Renal pelvis (tissue), 12 donors: Measurements from ENCODE around the gene MITF. TPM values are rescaled to one million over a fixed set of nuclear protein-coding genes. Genes with fewer than 3 reads are reported as not detected.
A peak's percentile ranks its signal among the peaks of the same experiment; 100 is the strongest.

Source experiments
- DNase-seq: peaks from one replicate; pipeline ENCODE4 v3.0.0-alpha.2; 2013
- long read RNA-seq, 16 experiments: transcript quantifications; one replicate each; lab custom pipeline, GENCODE V29; 2026
- polyA plus RNA-seq, 3 donors: library from polyadenylated mRNA; unstranded; fragments of 120-200 nt; gene quantifications; one replicate each; pipeline ENCODE4 v1.2.1, GENCODE V29; 2013; ENCODE audit not compliant: insufficient read length in 3 of 3

MITF gene, protein sequence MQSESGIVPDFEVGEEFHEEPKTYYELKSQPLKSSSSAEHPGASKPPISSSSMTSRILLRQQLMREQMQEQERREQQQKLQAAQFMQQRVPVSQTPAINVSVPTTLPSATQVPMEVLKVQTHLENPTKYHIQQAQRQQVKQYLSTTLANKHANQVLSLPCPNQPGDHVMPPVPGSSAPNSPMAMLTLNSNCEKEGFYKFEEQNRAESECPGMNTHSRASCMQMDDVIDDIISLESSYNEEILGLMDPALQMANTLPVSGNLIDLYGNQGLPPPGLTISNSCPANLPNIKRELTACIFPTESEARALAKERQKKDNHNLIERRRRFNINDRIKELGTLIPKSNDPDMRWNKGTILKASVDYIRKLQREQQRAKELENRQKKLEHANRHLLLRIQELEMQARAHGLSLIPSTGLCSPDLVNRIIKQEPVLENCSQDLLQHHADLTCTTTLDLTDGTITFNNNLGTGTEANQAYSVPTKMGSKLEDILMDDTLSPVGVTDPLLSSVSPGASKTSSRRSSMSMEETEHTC
- 10 to 100 TPM; 35.5 to 51.3 (median 40.4) TPM for polyA plus RNA-seq
- long read RNA-seq, donor 1, full-length matches to known transcripts: 4 of 4 reads
- long read RNA-seq, donor 1, partial matches to known transcripts: 0 of 4 reads
- long read RNA-seq, donor 1, other reads (novel, unspliced or antisense): 0 of 4 reads
- long read RNA-seq, donor 2, full-length matches to known transcripts: 6 of 6 reads
- long read RNA-seq, donor 2, partial matches to known transcripts: 0 of 6 reads
- long read RNA-seq, donor 2, other reads (novel, unspliced or antisense): 0 of 6 reads
- long read RNA-seq, donor 3, full-length matches to known transcripts: 4 of 4 reads
- long read RNA-seq, donor 3, partial matches to known transcripts: 0 of 4 reads
- long read RNA-seq, donor 3, other reads (novel, unspliced or antisense): 0 of 4 reads
- long read RNA-seq, donor 4, full-length matches to known transcripts: 1 of 21 reads
- long read RNA-seq, donor 4, partial matches to known transcripts: 20 of 21 reads
- long read RNA-seq, donor 4, other reads (novel, unspliced or antisense): 0 of 21 reads
- long read RNA-seq, donor 5, full-length matches to known transcripts: 3 of 3 reads
- long read RNA-seq, donor 5, partial matches to known transcripts: 0 of 3 reads
- long read RNA-seq, donor 5, other reads (novel, unspliced or antisense): 0 of 3 reads
- long read RNA-seq, donor 6, full-length matches to known transcripts: 6 of 6 reads
- long read RNA-seq, donor 6, partial matches to known transcripts: 0 of 6 reads
- long read RNA-seq, donor 6, other reads (novel, unspliced or antisense): 0 of 6 reads
- long read RNA-seq, donor 7, full-length matches to known transcripts: 9 of 9 reads
- long read RNA-seq, donor 7, partial matches to known transcripts: 0 of 9 reads
- long read RNA-seq, donor 7, other reads (novel, unspliced or antisense): 0 of 9 reads
- long read RNA-seq, donor 8, full-length matches to known transcripts: 1 of 1 reads
- long read RNA-seq, donor 8, partial matches to known transcripts: 0 of 1 reads
- long read RNA-seq, donor 8, other reads (novel, unspliced or antisense): 0 of 1 reads
- long read RNA-seq, donor 9, full-length matches to known transcripts: 4 of 4 reads
- long read RNA-seq, donor 9, partial matches to known transcripts: 0 of 4 reads
- long read RNA-seq, donor 9, other reads (novel, unspliced or antisense): 0 of 4 reads
- long read RNA-seq, donor 10, full-length matches to known transcripts: 4 of 4 reads
- long read RNA-seq, donor 10, partial matches to known transcripts: 0 of 4 reads
- long read RNA-seq, donor 10, other reads (novel, unspliced or antisense): 0 of 4 reads
- long read RNA-seq, donor 11, full-length matches to known transcripts: 3 of 3 reads
- long read RNA-seq, donor 11, partial matches to known transcripts: 0 of 3 reads
- long read RNA-seq, donor 11, other reads (novel, unspliced or antisense): 0 of 3 reads
- long read RNA-seq, donor 12, full-length matches to known transcripts: 7 of 7 reads
- long read RNA-seq, donor 12, partial matches to known transcripts: 0 of 7 reads
- long read RNA-seq, donor 12, other reads (novel, unspliced or antisense): 0 of 7 reads
- long read RNA-seq, donor 13, full-length matches to known transcripts: 6 of 6 reads
- long read RNA-seq, donor 13, partial matches to known transcripts: 0 of 6 reads
- long read RNA-seq, donor 13, other reads (novel, unspliced or antisense): 0 of 6 reads
- long read RNA-seq, donor 14: 0 reads
- long read RNA-seq, donor 15, full-length matches to known transcripts: 1 of 1 reads
- long read RNA-seq, donor 15, partial matches to known transcripts: 0 of 1 reads
- long read RNA-seq, donor 15, other reads (novel, unspliced or antisense): 0 of 1 reads
- long read RNA-seq, donor 16, full-length matches to known transcripts: 7 of 7 reads
- long read RNA-seq, donor 16, partial matches to known transcripts: 0 of 7 reads
- long read RNA-seq, donor 16, other reads (novel, unspliced or antisense): 0 of 7 reads

DNA sequence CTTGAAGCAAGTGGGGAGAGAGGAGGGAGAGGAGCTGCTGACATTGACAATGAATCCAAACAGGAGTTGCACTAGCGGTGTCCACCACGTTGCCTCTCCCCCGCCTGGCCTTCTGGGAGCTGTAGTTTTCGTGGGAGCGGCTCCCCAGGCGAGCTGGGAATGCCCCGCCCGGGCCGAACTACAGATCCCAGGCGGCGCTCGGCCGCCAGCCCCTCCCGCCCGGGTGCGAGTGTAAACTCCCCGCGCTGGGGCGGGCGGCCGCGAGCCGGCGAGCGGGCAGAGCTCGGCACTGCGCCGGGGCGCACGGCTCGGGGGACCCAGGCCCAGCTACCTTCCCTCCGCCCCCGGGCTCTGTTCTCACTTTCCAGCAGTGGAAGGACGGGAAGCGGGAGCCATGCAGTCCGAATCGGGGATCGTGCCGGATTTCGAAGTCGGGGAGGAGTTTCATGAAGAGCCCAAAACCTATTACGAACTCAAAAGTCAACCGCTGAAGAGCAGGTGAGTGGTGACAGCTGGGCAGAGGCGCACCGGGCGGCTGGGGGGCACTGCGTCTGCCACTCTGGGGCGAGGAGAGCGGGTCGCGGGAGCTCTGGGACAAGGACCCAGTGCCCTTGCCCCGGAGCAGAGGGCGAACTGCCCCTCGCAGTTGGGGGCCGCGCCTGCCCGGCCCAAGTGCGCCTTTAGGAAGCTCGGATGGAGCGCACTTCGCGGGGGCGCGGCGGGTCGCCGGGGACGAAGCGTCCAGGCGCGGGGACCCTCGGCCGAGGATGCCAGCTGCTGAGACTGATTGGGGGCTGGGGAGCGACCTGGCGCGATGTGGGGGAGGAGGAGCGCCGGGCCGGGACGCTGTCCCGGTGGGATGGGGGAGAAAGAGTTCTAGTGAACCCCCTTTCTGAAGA is at the start of gene MITF:
Gene MITF (plus strand): TSS at position 261 of the 899 bp plus-strand sequence. CDS start 134 bp downstream, at position 395.
- peak; percentile 91 for DNase-seq

DNA sequence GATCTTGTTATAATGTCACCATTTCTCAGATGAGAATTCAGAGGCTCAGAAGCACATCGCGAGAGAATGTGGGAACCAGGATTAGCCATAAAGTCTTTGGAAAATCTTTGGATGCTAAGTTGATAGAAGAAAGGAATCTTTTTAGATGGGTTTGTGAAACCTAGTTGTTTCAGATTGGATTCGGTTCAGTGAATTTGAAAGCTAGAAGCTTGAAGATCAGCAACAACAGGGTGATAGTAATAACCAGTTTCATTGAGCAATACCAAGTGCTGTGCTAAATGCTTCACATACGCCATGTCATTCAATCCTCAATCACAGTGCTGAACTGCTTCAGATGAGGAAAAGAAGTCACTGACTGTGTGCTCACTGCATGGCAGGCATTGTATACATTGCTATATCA is 47.4 kb upstream of the MITF start:
- no peak for DNase-seq

DNA sequence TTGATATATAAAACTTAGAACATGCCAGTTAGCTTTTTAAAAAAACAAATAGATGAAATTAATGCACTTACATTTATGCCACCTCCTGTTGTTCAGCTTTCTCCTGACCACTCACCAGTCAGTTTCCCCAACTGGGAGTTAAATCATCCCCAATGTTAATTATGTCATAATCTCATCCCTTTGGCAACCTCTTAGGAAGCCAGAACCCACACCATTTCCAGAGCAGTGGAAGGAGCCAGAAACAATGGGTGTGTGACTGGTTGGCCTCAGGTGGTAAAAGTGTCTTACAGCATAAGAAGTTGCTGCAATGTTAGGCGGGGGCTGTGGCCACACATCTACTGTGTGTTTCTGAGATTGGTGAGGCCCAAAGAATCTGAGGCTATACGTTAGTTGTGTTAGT is 46.5 kb upstream of the MITF start:
- no peak for DNase-seq

DNA sequence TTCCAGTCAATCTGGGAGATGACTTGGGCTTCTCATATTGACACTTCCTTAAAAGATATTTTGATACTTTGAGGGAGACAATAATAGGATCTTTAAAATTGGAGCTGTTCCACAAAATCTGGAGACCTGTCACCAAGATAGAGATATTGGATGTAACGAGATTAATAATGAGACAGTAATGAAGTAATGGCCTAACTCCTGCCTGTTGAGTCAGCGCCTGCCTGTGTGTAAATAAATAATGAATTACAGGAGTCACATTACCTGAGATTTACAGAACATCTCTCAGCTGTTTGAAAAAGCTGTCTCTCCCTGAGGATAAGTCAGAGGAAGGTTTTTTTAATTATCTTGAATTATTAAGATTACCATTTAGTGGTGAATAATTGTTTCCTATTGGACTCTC is 43.8 kb upstream of the MITF start:
- DNase-seq: no peak

DNA sequence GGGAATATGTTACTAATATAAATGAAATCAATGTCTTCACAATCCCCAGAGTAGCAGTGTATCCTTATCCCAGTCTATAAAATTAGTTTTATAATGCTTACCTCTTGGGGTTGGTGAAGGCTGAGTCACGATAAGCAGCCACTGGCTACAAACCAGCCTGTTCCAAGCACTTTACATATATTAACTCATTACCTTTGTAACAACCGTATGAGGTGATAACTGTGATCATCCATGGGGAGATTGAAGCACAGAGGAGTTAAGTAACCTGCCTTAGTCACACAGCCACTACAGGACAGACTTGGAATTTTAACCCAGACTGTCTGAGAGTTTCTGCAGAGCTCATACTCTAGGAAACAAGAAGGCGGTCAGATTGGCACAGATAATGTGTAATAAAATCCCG is 43.3 kb upstream of the MITF start:
- no peak for DNase-seq

DNA sequence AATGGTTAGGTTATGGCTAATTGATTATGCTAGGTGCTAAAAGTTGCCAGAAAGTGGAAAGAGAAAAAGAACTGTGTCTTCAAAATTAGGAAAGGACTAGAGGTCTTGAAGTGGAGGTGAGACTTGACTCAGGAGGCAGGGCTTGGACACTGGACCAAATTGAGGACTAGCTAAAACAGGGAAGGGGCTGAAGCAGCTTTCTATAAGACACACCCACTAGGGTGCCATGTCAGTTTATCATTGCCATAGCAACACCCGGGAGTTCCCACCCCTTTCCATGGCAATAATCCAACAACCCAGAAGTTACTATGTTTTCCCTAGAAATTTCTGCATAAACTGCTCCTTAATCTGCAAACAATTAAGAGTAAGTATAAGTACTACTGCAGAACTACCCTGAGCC is 42.9 kb upstream of the MITF start:
- DNase-seq: no peak

DNA sequence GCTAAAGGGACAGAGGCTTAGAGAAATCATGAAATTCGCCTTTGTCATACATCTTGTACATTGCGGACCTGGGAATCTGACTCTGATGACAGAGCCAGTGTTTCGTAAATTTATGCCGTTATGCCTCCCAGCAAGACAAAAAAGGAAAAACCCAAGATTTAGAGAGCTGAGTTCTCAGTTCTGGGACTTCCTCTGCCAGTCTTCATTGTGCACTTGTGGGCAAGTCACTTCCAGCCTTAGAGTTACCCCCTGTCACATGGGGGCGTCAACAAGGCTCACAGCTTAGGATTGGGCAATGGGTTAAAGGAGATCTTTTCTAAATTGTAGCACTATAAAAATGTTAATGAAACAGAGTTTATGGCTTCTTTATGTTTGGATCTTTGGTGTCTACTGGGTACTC is 41.9 kb upstream of the MITF start:
- DNase-seq: no peak

DNA sequence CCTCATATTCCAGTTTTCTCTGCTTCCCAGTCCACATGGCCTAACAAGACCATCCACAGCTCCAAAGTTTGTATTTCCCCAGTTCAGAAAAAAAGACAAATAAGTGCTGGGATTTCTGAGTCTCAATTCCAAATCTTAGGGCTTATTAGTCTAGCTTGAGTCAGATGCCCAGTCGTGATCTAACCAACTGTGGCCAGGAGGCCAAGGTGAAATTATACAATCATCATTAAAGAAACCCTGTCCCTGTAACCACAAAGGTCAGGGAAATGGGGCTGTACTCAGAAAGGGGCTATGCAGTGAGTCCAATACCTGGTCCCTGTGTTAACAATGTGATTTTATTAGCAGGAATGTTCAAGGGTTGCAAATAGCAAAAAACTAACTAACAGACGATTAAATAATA is 40.5 kb upstream of the MITF start:
- no peak for DNase-seq

DNA sequence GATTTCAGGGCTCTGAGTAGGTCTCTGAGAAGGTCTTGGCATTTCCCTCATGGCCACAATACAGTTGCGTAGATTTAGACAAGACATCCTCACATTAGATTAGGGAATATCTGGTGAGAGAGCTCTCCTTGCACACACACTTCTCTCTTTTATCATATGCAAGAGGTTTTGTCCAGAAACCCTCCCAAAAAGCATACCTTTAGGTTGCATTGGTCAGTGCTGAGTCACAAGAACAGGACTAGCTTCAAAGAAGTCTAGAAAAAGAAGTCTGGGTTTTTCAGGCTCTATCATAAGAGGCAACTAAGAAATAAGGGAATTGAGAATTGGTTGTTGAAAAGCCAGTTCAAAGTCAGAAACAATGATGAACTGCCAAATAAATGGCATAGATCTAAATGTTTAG is 40.1 kb upstream of the MITF start:
- no peak for DNase-seq

DNA sequence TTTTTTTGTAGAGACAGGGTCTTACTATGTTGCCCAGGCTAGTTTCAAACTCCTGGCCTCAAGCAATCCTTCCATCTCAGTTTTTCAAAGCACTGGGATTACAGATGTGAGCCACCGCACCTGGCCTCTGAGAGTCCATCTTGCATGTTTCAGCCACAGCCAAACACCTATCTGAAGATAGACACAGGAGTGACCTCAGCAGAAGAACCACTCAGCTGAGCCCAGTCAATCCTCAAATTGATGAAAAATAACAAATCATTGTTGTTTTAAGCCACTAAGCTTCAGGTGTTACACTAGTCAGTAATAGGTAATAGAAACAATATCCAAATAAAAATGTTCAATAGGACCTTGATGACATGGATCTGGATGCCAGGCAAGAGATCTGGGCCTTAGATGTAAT is 38.3 kb upstream of the MITF start:
- DNase-seq: no peak

DNA sequence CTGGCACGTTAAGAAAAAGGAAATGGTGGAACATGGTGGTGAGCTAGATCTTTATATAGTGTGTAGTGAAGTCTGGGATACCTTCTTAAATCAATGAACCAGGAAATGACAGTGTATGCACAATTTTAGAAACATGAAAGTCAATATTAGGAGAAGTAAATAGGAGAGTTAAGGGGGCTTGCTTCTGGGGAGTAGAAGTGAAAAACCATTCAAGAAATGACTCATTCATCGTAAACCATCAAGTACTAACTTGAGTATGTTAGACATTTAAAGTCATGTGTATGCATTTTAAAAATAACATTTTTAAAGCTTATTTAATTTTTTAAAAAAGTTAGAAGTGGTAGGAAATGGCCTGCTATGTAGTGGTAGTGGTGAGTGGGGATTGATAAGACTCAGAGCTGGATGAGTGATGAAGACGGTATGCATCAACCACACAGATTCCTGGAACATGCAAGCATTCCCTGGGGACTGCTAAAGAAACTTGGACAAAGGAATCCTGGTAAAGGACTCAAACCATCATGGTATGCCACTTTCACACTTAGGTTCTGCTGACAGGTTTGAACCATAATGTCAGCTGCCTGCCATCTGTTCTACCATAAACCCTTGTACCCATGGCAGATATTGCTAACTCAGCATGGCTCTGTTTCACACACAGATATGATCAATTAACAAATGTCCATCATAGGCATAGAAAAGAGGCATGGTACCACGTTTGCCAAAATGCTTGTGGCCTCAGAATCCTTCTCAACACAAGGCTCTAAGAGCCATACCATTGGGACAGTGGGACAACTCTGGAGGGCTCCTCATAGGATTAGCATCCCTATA is 28.9 kb upstream of the MITF start:
- no peak for DNase-seq

DNA sequence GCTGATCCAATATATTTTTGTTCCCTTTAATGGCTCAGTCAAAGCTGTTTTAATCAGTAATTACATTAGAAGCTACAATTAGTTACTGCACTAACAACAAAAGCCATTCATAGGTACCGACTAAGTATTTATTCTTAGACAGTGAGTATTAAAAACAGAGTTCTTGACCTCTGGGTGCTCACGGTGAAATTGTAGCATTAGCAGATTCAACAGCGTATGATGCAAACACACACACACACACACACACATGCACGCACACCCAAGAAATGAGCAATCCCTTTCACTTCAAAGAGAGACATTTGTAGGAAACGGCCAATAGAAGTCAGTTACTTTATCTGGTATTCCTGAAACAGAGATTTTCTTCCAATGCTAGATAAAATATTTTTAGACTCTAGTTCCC is 27.0 kb upstream of the MITF start:
- DNase-seq: no peak

DNA sequence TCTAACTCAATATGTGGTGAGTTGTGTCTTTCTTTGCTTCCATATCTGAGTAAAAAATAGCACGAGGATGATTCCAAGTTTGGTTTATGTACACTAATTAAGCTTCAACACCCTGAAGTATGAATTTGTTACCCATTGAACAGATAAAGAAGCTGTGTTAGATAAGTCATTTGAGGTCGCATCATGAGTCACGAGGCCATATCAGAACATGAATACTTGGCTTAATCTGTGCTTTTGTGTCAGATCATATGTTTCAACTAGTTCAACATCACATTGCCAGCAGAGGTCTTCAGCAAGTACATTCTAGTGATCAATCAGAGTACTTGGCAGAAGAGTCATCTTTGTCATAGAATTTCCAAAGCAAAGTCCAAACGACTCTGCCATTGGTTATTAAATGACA is 26.3 kb upstream of the MITF start:
- DNase-seq: no peak

DNA sequence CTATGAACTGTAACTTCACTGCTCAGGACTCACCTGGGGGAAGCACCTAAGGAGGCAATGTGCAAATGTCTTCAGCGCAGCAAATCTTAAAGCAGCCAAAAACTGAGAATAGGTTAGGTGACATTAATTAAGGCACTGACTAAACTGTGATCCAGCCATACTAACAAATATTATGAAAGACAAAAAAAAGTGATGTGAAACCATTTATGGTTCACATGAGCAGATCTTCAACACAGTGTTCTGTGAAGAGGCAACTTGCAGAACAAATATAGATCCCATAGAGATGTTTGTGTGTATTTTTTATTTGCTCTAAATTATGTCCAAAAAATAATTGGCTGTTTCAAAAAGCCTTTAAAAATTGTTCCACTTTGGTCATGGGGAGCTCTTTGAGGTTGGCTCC is 24.1 kb upstream of the MITF start:
- no peak for DNase-seq

DNA sequence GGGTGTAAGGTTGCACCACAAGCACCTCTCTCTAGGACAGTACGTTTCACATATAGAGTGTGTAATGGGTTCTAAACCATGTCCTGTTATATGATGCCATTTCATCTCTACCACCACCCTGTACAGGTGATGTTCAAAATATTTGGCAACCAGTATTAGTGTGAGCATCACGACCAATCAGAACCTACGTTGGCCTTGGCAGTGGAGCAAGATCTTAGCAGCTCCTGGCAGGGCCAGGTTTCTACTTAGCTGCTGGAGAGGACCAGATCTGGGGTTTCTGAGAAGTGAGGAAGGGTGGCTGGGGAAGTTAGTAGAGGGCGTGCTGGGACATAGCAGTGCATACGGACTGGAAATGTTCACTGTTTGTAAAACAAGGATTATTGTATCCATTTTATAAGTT is 23.1 kb upstream of the MITF start:
- no peak for DNase-seq

DNA sequence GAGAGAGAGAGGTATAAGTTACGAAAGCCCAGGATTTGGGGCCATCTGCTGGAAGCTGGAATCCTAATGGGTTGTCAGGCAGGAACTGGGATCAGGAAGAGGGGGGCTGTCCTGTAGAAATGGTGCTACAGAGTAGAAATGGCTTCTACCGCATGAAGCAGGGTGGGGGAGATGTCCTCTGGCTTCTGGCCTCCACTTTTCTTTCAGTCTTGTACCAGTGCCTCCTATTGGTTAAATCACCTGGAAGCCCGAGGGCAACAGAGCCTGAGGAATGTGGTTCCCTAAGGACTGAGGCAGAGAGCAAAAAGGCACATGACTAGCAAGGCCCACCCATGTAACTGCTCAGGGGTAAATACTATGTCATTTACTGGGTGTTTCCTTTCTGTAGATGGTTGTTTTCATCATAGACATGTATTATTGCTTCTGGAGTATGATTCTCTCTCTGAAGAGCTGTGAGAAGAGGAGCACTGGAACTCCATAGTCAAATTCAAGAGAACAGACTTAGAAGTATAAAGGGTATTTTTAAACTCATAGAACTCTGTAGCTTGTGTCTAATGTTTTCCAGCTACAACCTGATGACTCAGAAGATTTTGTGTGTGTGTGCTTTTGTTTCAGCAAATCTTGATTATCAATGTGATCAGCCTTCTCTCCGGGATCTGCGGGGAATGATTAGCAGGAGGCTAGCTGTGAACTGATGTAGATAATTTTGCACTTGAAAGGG is 20.2 kb upstream of the MITF start:
- no peak for DNase-seq
